GM18909 (cell line): ENCODE results near the gene NUP210.
"Not testable (repeated sequence)": the region's sequence is repeated elsewhere in the genome, so short reads cannot be mapped to it uniquely, and the experiment has no call there.

Experiments used
- ATAC-seq: cut with Tn5 transposase; IDR thresholded peaks from one replicate; pipeline ENCODE4 v1.9.1; 2021; ENCODE audit warnings: mild to moderate bottlenecking; ENCODE audit not compliant: unreplicated experiment, poor library complexity

The NUP210 gene

DNA sequence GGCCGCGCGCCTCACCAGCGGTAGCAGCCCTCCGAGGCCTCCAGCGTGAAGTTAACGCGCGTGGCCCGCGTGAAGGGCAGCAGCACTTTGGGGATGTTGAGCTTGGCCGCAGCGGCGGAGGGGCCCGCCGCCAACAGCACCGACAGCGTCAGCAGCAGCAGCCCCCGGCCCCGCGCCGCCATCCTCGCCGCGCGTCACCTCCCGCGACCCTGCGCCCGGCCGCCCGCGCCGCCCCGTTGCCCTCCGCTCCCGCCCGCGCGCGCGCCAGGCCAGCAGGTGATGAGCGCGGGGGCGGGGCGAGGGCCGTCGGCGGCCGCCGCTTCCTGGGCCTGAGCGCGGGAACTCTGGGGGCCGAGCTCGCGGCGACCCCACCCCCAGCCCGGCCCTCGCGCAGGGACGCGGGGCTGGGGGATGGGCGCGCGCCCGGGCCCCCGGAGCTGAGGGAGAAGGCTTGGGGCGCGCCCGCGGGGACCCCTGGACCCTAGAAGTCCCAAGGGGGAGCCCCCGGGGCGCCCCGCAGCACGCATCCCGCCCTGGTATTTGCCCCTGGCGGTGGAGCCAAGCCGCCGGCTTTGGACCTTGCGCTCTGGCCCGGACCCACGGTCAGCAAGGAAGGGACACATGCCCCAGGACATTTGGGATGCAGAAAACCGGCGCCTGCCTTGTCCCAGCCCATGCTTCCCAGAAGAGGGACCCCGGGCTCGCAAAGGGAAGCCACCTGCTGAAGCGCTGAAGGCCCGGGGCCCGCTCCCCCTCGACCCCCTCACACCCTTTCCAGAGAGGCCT, at the start of gene NUP210:
NUP210 (minus strand) TSS at position 278 of the 786 bp plus-strand sequence; CDS start at position 182, 96 bp downstream.
- peak; percentile 61 for ATAC-seq

DNA sequence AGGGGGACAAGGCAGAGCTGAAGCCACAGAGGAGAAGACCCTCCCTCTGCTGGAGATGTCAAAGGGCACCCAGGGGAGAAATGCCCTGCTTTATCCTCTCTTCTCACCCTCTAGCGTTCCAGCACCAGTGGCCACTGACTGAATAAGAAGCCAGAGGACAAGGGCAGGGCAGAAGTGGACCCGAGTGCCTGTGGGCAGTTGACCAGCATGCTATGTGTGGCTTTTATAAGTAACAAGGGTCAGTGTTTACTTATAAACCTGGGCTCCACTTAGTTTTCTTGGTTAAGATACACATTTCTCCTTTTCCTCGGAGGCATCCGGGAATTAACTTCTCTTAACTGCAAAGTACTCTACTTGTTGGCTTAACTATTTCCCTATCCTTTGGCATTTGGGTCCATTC, 46.7 kb upstream of the NUP210 start:
- no peak for ATAC-seq

DNA sequence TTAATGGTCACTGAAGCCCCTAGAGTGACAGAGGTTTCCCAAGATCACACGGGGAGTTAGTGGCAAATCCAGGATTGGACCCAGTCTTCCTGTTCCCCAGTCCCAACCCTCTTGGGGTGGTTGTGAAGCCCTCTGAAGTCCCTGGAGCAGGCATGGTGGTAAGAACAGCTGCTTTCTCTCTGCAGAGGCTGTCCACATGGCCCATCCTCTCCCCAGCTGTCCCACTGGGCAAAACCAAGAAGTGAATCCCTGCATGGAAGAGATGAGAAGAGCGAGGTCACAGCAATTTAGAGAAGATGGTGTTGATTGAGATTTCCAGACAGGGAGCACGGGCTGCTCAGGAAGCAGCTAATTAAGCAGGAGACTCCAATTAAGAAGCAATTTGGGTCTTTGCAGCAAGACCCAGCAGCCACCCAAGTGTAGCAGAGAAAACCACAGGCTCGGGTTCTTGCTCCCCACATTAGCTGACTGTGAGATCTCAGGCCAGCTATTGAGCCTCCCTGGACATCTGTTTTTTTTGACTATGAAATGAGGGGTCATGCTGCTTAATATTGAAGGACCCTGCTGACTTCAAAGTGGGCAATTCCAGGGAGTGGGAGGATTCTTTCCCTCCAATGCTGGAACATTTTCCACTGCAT, 45.2 kb upstream of the NUP210 start:
- ATAC-seq = no peak

DNA sequence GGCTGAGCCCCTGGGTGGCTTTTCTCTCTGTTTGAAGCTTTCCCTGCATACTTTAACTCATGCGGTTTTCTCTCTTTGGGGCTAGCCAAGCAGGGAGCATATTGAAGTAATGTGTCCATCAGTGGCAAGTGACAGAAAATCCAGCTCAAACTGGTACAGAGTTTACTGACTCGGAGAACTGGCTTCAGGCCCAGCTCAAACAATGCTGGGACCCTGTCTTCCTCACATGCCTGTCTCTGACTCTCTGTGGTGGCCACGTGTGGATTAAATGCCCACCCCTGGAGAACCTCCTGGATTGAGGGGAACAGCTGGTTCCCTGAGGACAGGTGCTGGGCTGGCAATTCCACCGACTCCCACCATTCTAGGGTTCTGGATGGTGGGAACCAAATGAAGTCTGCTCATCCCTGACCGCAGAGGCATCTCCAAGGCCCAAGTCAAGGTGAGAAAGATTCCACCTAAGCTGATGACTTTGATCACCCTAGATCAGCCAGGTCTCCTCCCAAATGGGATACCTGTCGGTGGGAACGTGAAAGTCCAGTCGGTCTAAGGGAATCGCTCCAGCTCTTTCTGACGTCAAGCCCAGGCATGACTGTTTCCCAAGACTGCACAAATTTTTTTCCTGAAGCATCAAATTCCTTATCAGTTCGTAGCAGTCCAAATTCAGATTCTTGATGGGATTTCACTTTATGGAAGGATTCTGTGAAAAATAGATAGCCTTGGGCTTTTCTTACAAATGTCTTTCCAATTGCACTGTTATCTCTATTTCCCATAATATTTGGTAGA, 43.7 kb upstream of the NUP210 start:
- ATAC-seq = no peak

DNA sequence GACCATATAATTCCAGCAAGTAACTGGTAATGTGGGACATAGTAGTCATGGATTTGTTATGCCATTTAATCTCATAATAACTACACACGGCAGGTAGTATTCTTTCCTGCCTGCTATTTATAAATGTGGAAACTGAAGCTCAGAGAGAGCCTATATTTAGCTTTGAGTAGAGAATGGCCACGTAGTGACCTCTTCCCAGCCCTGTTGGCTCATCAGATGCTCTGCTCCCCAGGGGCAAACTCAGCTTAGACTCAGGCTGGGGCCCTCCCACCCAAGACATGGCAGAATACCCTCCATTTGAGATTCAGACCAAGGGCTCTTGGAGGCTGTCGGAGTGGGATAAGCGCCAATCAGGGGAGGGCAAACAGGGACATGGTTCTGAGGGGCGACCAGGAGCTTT, 42.7 kb upstream of the NUP210 start:
- ATAC-seq = no peak

DNA sequence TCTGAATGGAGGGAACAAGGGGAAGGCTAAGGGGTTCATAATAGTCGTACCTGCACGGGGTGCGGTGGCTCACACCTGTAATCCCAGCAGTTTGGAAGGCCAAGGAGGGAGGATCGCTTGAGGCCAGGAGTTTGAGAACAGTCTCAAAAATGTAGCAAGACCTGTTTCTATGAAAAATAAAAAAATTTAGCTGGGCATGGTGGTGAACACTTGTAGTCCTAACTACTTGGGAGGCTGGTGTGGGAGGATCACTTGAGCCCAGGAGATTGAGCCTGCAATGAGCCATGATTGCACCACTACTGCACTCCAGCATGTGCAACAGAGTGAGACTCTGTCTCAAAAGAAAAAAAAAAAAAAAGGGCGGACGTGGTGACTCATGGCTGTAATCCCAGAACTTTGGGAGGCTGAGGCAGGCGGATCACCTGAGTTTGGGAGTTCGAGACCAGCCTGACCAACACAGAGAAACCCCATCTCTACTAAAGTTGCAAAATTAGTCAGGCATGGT, 42.1 kb upstream of the NUP210 start:
- ATAC-seq = no peak

DNA sequence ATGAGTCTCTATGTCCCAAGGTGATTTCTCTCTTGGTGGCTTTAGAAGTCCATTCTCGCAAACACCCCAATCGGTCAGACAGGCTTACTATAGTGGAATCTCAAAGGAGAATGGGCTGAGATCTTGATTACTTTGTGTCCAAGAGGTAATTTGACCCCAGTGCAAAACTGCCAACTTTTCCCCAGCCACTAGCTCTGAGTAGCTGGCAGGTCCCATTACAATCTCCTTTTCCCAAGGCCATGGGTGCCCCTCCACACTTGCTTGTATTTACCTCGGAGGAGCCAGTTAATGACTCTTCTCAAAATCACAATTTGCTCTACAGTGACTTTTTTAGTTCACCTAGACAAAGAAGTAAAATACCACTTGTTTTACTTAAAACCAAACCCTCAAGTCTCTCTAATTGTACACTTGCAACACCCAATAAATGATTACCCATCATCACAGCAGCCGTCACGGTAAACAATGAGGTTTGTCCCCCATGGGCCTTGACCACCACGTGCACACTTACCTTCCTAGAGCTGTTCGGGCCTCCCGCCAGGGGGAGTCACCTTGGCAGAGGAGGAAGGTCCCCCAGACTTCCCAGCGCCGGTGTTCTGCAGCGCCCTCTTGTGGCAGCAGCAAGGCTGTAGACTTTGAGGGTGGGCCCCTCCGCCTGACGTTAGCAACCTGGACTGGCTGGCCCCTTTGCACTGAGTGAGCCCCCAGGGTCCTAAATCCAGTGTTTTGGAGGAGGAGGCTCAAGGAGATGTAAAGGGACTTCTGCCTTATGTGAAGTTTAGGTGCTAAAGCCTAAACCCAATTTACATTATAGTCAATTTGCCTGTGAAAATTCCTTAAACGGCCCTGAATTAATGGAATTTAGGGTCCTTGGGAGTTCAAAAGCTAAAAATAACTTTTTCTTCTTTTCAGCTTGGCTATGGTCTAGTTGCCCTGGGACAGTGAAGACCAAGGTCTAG, 41.3 kb upstream of the NUP210 start:
- no peak for ATAC-seq

DNA sequence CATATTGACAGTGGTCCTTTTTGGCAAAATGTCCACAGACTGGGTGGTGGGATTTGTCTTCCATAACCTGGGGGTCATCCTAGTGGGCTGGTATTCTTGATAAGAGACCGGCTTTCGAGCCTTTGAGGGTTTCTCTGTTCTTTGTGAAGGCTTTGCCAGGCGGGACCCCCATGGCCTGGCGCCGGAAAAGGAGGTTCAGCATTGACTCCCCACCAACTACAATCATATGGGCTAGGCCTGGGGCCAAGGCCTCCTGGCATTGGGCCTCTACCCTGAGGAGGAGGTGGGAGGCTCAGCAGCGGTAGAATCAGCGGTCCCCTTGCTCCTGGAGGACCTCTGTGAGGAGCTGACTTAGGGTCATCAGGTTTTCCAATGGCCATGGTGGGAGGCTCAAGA, 40.2 kb upstream of the NUP210 start:
- no peak for ATAC-seq

DNA sequence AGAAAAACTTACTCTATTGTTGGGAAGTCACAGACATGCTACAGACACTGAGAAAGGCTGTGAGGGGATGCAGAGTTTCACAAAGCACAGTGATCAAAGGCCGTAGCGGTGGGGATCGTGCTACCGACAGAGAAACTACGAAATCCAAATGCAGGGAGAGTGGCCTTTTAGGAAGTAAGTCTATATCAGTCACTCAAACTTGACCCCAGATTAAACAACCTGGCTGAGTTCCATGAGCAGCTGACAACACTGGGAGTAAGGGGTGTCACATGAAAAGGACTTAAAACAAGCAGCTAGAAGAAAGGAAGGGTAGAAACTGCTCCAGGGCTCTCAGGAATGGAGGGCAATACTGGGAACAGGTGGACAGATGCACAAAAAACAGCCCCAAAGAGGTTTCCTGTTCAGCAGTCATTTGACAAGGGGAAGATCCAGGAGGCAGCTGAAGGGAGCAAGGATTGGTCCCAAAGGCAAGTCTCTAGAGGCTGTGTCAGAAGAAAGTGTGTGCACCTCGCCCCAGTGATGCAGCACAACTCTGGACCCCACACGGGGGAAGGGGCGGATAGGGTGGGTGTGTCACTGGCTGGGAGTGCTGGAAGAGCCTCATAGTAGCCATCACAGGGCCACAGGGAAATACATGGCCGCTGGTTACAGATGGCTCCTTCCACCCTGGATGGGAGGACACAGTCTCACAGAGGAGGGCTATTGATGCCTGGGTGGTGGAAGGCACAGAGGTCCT, 39.7 kb upstream of the NUP210 start:
- no peak for ATAC-seq

DNA sequence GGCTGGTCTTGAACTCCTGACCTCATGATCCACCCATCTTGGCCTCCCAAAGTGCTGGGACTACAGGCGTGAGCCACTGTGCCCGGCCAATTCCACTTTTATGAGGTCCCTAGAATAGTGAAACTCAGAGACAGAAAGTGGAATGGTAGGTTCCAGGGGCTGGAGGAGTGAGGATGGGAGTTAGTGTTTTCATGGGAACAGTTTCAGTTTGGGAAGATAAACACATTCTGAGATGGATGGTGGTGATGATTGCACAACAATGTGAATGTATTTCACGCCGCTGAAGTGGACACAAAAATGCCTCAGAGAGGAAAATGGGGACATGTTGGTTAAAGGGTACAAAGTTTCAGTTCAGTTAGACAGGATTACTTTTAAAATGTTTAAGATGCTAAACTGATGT, 37.5 kb upstream of the NUP210 start:
- no peak for ATAC-seq

DNA sequence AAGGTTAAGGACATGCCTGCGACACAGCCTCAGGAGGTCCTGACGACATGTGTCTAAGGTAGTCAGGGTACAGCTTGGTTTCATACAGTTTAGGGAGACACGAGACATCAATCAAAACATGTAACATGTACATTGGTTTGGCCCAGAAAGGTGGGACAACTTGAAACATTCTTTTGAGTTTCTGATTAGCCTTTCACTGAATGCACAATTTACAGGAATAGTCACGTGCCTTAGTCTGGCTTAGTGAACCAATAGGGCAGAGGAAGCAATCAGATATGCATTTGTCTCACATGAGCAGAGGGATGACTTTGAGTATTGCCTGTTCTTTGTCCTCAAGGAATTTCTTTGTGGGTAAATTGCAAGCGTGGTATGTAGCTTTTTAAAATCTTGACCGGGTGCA, 35.5 kb upstream of the NUP210 start:
- no peak for ATAC-seq

DNA sequence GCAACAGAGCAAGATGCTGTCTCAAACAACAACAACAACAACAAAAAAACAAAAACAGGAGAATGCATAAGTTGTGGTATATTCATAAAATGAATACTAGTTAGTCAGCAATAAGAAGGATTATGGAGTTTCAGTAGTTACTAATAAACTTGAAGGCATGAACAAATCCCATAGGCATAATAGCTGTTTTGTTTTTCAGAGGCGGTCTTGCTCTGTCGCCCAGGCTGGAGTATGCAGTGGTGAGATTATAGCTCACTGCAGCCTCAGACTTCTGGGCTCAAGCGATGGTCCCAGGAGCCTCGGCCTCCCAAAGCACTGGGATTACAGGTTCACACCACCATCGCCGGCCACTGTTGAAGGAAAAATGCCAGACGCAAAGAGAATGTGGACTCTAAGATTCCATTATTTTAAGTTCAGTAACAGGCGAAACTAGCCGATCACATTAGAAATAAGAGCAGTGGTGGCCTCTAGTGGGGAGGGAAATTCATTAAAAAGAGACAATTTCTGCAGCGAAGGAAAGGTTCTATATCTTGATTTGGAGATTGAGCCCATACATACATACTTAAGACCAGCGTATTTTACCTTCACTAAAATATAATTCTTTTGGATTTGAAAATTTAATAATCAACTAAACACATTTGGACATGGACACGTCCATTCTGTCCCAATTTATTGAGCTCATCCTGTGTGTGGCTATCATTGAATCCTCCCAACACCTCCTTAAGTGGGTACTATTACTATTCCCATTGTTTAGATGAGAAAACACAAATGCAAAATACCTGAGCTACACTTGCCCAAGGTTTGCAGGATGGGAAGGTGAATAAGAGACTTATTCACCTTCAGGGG, 32.6 kb upstream of the NUP210 start:
- ATAC-seq = no peak

DNA sequence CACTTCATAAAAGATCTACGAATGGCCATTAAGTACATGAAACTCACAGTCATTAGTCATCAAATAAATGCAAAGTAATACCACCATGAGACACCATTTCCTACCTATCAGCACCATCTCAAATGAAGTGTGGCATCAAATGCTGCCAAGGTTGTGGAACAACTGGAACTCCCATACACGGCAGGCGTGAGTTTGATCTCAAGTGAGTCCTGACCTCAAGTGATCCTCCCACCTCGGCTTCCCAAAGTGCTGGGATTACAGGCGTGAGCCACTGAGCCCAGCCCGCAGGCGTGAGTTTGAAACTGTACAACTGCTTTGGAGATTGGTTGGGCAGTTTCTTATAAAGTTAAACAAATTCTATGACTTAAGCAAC, 31.2 kb upstream of the NUP210 start:
- peak; percentile 6 for ATAC-seq

DNA sequence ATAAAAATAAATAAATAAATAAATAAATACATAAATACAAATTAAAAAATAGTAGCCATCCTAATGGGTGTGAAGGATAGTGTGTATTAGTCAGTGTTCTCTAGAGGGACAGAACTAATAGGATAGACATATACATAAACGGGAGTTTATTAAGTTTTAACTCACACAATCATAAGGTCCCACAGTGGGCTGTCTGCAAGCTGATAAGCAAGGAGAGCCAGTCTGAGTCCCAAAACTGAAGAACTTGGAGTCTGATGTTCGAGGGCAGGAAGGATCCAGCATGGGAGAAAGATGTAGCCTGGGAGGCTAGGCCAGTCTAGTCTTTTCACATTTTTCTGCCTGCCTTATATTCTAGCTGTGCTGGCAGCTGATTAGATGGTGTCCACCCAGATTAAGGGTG, 22.8 kb upstream of the NUP210 start:
- ATAC-seq = not testable (repeated sequence)

DNA sequence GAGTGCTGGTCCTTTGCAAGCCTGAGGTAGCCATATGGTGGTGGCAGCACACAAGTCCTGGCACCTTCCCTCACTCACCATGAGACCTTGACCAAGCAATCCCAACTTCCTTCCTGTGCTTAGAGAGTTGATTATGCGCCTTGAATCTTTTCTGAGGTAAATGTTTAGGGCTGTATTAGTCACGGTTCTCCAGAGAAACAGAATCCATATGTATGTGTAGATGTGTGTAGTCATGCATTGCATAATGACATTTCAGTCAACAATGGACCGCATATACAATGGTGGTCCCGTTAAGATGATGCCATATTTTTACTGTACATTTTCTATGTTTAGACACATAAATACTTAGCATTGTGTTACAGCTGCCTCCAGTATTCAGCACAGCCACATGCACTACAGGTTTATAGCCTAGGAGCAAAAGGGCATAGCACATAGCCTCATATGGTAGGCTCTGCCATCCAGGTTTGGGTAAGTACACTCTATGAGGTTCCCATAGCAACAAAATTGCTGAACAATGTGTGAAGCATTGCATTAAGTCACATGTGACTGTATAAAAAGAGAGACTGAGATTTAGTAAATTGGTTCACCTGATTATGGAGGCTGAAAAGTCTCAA, 20.2 kb upstream of the NUP210 start:
- ATAC-seq = no peak

DNA sequence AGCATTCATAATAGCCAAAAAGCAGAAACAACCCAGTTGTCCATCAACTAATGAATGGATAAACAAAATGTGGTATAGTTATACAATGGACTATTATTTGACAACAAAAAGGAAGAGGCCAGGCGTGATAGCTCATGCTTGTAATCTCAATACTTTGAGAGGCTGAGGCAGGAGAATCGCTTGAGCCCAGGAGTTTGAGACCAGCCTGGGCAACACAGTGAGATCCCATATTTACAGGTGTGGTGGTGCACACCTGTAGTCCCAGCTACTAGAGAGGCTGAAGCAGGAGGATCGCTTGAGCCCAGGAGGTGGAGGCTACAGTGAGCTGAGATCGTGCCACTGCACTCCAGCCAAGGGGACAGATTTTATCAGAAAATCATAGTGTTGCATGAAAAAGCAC, 16.1 kb upstream of the NUP210 start:
- ATAC-seq = not testable (repeated sequence)

DNA sequence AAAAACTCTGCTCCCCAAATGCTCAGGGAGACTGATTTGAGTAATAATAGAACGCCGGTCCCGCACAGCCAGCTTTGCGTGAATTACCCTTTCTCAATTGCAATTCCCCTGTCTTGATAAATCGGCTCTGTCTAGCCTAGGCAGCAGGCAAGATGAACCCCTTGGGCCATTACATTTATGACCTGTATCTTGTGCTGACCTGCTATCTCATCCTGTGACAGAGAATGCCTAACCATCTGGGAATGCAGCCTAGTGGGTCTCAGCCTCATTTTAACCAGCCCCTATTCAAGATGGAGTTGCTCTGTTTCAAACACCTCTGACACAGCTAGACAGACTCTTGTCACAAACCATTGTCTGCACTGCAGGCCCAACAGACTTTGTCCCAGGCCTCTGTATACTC, 13.8 kb upstream of the NUP210 start:
- no peak for ATAC-seq

DNA sequence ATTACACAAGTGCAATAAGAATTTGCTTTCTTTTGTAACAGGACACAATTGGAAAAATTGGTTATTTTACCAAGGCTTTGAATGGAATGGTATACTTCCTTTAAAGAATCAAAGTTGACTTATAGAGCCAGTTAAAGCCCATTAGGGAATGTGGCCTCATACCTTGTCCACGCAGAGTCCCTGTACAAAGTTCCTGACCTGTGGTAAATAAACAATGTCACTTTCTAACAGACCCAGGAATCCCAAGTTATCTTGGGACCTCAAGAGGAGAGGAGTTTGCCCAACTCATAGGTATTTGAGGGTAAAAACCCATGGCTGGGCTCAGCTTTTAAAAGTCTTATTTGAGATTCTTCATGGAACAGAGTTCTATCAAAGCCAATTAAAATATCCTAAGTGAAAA, 12.0 kb upstream of the NUP210 start:
- no peak for ATAC-seq
